Ishikawa (cell line): ENCODE results near the gene ASPN.

Source experiments
- CEBPB ChIP-seq: IDR thresholded peaks from 2 replicates; pipeline ENCODE4 v1.6.1; 2012
- CREB1 ChIP-seq: IDR thresholded peaks from 2 replicates; pipeline ENCODE4 v1.6.1; 2012; ENCODE audit warnings: low read depth
- EGR1 ChIP-seq: IDR thresholded peaks from 2 replicates; pipeline ENCODE4 v1.6.1; 2012
- EP300 ChIP-seq: IDR thresholded peaks from 2 replicates; pipeline ENCODE4 v1.6.1; 2012; ENCODE audit warnings: borderline replicate concordance
- FOXM1 ChIP-seq: IDR thresholded peaks from 2 replicates; pipeline ENCODE4 v1.6.1; 2012; ENCODE audit warnings: low read depth, borderline replicate concordance
- NFIC ChIP-seq: IDR thresholded peaks from 2 replicates; pipeline ENCODE4 v1.6.1; 2012
- RAD21 ChIP-seq: IDR thresholded peaks from 2 replicates; pipeline ENCODE4 v1.6.1; 2012; ENCODE audit warnings: low read depth
- REST ChIP-seq: IDR thresholded peaks from 2 replicates; pipeline ENCODE4 v1.6.1; 2012; ENCODE audit warnings: low read depth, mild to moderate bottlenecking
- TAF1 ChIP-seq: IDR thresholded peaks from 2 replicates; pipeline ENCODE4 v1.6.1; 2012; ENCODE audit warnings: low read depth, mild to moderate bottlenecking
- TCF12 ChIP-seq: IDR thresholded peaks from 2 replicates; pipeline ENCODE4 v1.6.1; 2012; ENCODE audit warnings: low read depth
- TEAD4 ChIP-seq: IDR thresholded peaks from 2 replicates; pipeline ENCODE4 v1.6.1; 2012
- YY1 ChIP-seq: IDR thresholded peaks from 2 replicates; pipeline ENCODE4 v1.6.1; 2012; ENCODE audit warnings: low read depth
- ZBTB7A ChIP-seq: IDR thresholded peaks from 2 replicates; pipeline ENCODE4 v1.6.1; 2012; ENCODE audit warnings: low read depth
- TF ChIP-seq, protein P1 (sequence below): IDR thresholded peaks from 2 replicates; pipeline ENCODE4 v1.6.1; 2012
- TF ChIP-seq, protein P2 (sequence below): IDR thresholded peaks from 2 replicates; pipeline ENCODE4 v1.6.1; 2012

Gene ASPN

DNA sequence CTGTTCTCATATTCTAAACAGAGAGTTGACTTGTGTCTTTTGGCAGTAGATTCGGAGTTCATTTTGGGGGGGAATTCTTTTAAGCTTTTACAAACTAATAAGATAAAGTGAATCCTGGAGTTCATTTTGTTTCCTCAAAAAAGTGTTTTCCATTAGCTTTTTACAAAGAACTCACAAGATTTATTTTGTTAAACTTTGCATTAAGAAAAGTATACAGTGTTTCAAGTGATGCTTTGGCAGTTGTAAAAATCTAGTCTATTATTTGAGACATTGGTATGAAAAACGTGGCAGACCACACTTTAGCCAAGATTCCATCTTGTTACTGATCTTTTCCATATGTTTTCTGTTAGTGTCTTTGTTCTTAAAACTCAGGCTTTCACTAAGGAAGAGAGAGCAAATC is 56.8 kb downstream of the ASPN start:
- no peak for TF ChIP-seq TCF12
- TF ChIP-seq ZBTB7A = no peak
- TF ChIP-seq, protein P1, sequence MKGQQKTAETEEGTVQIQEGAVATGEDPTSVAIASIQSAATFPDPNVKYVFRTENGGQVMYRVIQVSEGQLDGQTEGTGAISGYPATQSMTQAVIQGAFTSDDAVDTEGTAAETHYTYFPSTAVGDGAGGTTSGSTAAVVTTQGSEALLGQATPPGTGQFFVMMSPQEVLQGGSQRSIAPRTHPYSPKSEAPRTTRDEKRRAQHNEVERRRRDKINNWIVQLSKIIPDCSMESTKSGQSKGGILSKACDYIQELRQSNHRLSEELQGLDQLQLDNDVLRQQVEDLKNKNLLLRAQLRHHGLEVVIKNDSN = no peak
- no peak for TF ChIP-seq RAD21
- no peak for TF ChIP-seq TEAD4
- no peak for TF ChIP-seq CREB1
- no peak for TF ChIP-seq TAF1
- TF ChIP-seq FOXM1 = no peak
- no peak for TF ChIP-seq YY1
- TF ChIP-seq NFIC = no peak
- TF ChIP-seq CEBPB = no peak
- no peak for TF ChIP-seq EGR1
- TF ChIP-seq REST = no peak
- TF ChIP-seq, protein P2, sequence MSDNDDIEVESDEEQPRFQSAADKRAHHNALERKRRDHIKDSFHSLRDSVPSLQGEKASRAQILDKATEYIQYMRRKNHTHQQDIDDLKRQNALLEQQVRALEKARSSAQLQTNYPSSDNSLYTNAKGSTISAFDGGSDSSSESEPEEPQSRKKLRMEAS = no peak
- TF ChIP-seq EP300 = no peak

- no peak for TF ChIP-seq CREB1
- TF ChIP-seq YY1 = no peak
Observed at GRCh38 chr9:92424340-92424739, 58.0 kb downstream of the ASPN start, which contains the start of gene OMD. TSS of gene OMD (minus strand) at chr9:92424471. CDS start at chr9:92417558, 6,913 bp downstream.

DNA sequence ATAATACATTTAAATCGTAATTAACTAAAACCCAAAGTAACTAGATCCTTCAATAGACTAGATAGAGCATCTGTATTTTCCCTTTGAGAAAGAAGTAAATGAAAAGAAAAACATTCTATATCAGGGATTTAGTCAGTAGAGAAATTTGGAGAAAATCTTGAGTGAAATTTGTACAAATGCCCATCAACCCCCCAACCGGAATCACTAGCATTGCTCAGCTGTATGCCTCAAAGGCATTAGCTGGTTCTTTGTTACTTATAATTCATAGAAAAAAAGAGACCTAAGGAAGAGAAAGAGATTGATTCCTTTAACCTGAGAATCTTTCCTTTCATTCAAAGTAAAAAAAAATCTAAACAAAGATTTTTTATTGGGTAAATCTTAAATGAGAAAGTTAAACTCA is 58.7 kb downstream of the ASPN start:
- TF ChIP-seq EGR1 (no peak), ZBTB7A (no peak), TAF1 (no peak), TEAD4 (no peak), RAD21 (no peak), TCF12 (no peak), EP300 (no peak), REST (no peak), CREB1 (no peak), FOXM1 (no peak), CEBPB (no peak)
- TF ChIP-seq, protein P1 = no peak
- TF ChIP-seq, protein P2 = no peak

DNA sequence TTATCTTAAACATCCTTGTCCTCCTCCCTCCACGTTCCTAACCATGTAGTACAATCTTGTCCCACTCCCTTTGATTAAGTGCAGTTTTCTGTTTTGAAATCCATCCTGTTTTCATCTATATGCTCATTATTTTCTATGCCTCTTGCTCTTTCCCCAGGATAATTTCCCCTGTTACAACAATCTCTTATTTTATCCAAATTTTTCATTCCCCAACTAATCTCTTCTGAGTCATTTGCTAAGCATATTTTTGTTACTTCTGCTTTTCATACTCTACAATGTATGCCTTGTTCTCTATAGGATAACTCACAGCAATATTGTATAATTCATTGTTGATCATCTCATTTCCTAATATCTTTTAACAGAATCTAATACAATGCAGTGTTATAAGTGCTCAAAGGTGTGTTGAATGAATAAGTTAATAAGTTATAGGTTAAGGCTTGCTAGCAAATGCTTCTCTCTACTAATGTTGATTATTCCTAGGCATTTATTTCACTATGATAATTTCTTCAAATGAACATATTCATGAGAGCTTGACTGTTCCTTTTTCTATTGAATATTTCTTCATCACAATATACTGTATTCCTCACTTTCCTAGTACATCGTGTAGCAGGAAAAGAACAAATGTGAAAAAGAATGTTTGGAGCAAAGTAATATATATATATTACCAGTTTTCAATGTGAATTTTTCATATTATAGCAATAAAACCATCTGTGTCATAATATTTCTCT is 59.5 kb downstream of the ASPN start:
- no peak for TF ChIP-seq EP300

GRCh38 chr9:92414566-92414965 is 67.7 kb downstream of the ASPN start:
- TF ChIP-seq TEAD4 (no peak), CEBPB (no peak), EP300 (no peak)

DNA sequence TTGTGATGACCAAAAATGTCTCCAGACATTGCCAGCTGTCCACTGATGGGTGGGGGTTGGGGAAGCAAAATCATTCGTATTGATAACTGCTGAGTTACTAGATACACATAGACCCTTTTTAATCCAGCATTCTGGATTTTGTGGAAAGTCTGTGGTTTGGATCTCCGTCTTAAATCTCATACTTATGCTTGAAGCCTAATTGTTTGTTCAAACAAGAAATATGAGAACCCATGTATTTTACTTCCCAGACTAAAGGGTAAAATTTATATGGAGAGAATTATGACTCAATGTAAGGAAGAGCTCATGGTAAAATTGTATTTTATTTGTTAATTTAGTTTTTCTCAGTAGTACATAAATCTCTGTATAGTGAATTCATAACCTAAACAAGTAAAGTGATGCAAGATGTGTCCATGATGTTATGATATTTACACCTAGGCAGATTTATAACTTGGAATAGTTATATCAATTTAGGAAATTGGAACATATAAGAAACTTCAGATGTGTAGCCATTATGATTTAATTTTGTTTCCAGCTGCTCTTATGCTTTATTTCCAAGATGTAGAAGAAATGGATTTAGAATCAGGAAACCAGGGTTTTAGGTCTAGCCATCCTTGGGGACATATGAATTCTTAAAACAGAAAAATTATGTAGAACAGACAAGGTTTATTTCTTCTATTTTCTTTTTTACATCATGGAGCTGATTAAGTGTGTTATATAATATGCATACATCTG is 73.4 kb downstream of the ASPN start:
- TF ChIP-seq TCF12 (no peak), CEBPB (no peak), ZBTB7A (no peak), YY1 (no peak), EGR1 (no peak)
- TF ChIP-seq, protein P1 = no peak
